NCI-H526 treated with DMSO at 0.1 percent for 48 hours (cell line): ENCODE measurements around the gene GJA3.
A peak's percentile ranks its signal among the peaks of the same experiment; 100 is the strongest.

Experiments used
- DNase-seq: peaks from one replicate; lab custom pipeline; 2025; lab: John Stamatoyannopoulos, UW

Gene GJA3

GRCh38 chr13:20150561-20150960 lies 10.3 kb downstream of the GJA3 start:
- no peak for DNase-seq

DNA sequence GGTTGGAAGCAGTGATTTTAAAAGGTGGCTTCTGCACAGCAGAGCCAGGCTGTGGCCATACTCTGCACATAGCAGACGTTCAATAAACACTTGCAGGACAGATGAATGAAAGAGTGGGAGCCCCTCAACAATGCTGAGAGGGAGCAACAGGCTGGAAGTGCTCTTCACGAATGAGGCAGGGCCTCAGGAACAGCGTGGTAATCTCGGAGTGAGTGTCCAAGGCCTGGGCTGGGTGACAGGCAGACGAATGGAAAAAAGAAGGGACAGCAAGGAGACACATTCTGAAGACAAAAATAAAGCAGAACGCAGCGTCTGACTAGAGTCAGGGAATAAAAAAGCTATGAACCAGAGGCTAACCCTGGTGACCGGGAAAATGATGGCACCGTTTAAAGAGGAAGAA lies 11.1 kb downstream of the GJA3 start:
- no peak for DNase-seq

- DNase-seq, result no peak
These were observed 12.2 kb downstream of the GJA3 start for GRCh38 chr13:20148501-20149183.

GRCh38 chr13:20146381-20146780 lies 14.5 kb downstream of the GJA3 start:
- no peak for DNase-seq

DNA sequence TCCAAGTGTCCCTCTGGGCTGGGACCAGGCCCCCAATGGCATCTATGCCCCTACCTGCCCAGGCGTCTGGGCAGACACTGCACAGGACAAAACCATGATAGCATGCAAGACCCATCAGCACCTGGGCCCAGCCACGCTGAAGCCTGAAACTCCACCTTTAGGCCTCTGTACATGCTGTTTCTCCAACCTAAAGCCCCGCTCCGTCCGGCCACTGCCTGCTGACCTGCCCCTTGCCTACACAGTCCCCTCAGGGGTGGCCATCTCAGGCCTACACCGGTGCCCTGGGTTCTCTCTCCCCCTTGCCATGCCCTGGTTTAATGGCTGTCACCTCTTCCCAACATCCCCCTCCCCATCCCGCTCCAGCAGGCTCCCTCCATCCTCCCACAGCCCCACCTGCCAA lies 15.3 kb downstream of the GJA3 start:
- no peak for DNase-seq

GRCh38 chr13:20144141-20144850 lies 16.6 kb downstream of the GJA3 start:
- no peak for DNase-seq

GRCh38 chr13:20142927-20143480 lies 17.8 kb downstream of the GJA3 start:
- DNase-seq, result no peak

DNA sequence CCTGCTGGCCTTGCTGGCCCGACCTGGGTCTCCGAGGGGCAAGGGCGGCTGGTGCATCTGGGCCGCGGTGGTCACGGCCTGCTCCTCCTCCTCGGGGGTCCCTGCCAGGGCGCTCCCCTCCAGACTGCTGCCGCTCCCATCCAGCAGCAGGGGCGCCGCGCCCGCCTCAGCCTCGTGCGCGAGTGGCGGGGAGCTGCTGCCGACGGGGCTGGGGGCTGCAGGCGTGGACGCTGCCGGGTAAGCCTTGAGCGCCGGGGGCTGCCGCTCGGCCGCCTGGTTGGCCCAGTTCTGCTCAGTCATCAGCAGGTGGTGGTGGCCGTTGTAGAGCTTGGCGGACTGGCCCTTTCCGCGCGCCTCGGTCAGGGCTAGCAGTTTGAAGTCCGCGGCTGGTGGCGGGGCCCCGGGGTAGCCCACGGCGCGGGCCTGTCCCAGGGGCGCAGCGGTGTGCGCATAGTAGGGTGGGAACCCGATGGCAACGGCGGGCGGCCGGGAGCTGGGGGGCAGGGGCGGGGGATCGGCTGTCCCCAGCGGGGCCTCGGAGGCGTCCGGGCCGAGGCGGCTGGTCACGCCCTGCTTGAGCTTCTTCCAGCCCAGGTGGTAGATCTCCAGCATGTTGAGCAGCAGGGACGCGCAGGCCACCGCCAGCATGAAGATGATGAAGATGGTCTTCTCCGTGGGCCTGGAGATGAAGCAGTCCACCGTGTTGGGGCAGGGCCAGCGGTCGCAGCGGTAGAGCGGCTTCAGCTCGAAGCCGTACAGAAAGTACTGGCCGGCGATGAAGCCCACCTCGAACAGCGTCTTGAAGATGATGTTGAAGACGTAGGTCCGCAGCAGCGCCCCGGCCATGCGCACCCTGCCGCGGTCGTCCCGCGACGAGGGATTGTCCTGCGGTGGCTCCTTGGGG lies 18.6 kb downstream of the GJA3 start:
- no peak for DNase-seq

DNA sequence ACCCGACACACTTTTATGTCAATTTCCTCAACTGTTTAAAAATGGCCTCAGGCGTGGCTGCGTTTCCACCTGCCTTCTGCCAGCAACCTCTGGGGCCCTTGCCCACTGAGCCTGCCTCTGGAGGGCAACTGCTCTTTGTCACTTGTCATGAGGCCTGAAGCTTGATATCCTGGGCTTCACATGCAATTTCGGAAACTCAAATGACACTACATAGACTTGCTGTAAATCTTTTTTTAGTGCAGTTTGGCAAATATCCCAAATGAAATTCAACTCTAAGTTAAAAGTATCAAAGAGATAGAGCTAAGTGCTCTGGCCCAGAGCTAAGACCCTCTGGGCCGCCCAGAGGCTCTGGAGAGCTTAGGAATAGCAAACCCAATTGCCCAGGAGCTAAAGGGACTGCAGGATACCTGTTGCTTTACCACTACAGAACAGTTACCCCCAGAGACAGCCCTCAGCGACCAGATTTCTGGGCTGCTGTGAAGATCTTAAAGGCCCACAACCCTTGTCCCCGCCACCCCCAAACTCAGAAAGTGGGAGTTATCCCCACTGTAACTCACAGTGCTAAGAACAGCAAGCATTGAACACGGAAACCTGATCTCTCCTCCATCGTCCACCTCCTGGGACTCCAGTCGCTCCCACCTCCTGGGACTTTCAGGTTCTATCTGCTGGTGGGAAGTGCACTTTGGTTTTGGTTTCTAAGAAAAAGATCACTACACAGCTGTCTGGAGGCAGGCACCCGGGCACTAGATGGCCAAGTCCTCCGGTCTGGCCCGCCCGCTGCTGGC lies 19.4 kb downstream of the GJA3 start:
- no peak for DNase-seq

GRCh38 chr13:20140487-20140886 lies 20.4 kb downstream of the GJA3 start:
- DNase-seq, result no peak

- no peak for DNase-seq
These were observed 23.0 kb downstream of the GJA3 start for GRCh38 chr13:20137875-20138274.

GRCh38 chr13:20136781-20137703 lies 23.8 kb downstream of the GJA3 start:
- DNase-seq, result peak; percentile 79

- DNase-seq, result no peak
These were observed 26.1 kb downstream of the GJA3 start for GRCh38 chr13:20134732-20135131.

DNA sequence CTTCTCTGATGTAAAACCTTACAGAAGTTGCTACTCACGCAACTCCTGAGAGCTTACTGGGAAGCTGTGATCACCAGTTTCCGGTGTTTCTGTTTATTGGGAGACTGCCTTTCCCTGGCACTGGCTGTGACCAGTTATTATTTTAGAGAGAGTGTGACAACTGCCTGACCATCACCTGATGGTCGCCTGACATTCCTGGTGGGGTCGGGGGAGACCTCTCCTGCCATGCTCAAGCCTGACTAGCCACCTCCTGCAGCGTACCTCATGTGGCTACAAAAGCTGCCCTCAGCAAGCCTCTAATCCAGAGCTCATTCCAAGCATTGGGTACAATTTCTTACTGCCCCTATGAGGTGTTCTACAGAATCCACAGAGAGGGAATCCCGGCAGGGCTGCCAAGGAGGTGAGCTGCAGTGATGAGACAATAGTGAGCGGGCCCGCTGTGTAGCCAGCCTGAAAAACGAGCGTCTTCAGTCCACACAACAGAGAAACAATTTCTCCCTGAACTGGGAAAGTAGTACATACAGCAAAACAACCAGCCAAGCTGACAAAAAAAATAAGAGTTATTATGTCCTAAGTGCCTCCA lies 28.7 kb downstream of the GJA3 start:
- no peak for DNase-seq

GRCh38 chr13:20131057-20131832 lies 29.6 kb downstream of the GJA3 start:
- DNase-seq, result no peak

- DNase-seq, result no peak
These were observed 30.2 kb downstream of the GJA3 start for GRCh38 chr13:20130652-20131051.

GRCh38 chr13:20130012-20130411 lies 30.8 kb downstream of the GJA3 start:
- no peak for DNase-seq

DNA sequence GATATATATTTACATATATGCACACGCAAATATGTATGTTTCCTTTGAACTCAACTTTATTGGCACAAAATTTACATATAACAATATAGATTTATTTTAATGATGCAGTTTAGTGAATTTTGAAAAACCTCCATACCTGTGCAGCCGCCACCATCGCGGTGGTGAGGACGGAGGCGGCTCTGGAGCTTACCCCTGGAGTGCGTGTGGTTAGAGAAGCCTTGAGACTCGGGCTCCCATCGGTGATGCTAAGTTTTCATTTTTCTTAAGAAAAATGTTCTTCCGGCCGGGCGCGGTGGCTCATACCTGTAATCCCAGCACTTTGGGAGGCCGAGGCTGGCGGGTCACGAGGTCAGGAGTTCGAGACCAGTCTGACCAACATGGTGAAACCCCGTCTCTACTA lies 31.8 kb downstream of the GJA3 start:
- DNase-seq, result no peak

DNA sequence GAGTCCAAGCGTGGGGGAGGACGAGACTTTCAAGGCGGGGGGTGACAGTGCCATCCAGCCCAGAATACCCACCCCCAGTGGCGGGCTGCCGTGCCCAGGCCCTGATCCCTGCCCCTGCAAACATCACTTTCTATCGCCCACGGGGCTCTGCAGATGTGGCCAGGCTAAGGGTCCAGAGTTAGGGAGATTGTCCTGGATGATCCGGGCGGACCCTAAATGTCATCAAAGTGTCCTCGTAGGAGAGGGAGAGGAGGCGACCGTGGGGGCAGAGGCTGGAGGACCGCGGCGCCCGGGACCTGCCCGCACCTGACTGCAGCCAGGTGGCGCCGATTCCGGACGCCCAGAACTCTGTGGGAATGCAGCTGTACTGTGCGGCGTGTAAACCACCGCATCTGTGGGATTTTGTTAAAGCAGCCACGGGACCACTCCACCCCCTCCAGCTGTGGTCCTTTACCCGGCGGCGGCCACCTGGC lies 32.4 kb downstream of the GJA3 start:
- no peak for DNase-seq
